GM18520 (cell line): Measurements from ENCODE around the gene PLOD3.

Source experiments
- ATAC-seq: cut with Tn5 transposase; IDR thresholded peaks from one replicate; pipeline ENCODE4 v1.9.1; 2021; ENCODE audit not compliant: unreplicated experiment

PLOD3 gene

DNA sequence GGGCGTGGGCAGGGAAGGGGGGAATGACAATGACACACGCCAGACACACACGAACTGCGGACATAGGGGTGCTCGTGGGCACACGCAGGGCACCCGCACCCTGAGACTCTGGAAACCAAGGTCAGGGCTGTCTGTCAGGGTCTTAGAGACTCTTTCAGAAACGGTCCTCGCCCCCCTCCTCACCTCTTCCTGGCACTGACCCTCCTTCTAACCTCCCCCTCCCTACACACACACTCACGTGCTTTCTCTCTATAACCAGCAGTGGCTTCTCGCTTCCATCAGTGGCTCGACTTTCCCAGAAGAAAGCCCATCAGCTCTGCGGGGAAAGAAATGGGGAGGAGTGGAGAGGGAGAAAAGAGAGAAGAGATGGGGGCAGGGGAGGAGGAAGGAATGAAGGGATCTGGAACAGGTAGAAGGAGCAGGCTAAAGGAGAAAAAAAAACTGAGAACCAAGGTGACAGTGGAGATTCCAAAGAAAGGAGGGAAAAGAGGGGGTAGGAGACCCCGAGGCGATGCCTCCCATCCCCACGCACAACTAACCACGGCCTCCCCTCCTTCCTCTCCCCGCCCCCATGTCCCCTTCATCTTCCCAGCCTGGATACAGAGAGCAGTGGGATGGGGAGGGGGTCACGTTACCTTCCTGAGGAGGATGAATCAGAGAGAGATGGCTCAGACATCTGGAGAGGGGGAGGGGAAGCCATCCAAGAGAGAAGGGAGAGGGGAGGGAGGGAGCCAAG lies 50.3 kb downstream of the PLOD3 start:
- no peak for ATAC-seq

GRCh38 chr7:101166648-101166908 lies 50.8 kb downstream of the PLOD3 start:
- no peak for ATAC-seq

DNA sequence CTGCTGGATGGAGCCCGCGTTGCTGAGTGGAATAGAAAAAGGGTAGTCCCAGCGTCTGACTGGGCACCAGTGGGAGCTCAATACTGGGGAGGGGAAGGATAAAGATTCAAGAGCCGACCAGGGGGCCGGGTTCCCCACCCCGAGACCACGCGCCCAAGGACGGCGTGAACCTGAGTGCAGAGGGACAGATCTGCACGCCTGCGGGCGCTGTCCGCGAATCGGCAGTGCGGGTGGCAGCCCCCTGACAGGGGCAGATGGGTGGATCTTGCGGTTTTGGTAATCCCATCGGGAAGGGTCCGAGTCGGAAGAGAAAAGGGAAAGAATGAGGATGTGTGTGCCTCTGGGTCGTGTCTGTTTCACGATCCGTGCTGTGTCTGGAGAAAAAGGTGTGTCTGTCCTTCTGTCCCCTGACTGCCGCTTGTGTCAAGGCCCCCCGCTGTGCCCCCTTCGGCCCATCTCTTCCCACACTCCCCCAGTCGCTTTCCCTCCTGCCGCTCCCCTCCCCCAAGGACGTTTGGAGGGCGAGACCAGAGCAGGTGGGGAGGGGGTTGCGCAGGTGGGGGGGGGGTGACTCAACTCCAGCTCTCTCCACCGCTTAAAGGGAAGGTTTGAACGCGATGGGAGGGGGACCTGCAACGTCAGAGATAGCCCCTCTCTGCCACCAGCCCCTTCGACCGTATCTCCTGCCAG lies 51.3 kb downstream of the PLOD3 start:
- no peak for ATAC-seq

GRCh38 chr7:101165075-101165957 lies 52.1 kb downstream of the PLOD3 start, which contains the start of gene VGF:
Gene VGF, minus strand, starts transcription at chr7:101165569. Its CDS starts 726 bp downstream, at chr7:101164843.
- peak; percentile 86 for ATAC-seq

DNA sequence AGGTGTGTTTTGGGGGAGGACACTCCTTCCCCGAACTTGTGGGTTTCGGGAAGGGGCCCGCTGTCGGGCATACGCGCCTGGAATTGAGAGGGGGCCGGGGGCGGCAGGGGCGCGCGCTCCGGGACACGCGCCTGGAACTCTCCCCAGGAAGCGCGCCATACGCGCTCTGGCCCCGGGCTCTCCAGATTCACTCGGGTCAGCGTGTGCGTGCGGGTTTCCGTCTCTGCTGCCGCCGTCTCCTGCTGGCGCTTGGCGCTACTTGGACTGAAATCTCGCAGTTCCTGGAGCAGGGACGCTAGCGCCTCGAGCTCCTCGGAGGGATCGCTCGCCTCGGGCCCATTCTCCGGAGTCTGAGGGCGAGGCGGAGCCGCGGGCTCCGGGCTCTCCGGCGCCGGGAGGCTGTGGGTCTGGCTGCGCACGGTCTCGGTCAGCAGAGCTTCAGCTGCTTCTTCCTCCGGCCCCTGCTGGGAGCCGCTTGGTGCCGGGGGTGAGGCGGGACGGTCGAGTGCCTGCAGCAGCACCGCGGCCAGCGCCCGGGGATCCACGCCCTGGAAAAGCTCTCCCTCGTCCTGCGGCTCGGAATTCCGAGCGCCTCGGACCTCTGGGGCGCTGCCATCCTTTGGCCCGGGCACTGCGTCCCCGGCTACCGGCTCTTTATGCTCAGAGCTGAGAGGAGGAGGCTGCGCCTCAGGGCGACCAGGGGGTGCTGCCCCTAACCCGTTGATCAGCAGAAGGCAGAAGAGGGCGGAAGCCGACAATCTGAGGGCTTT lies 53.1 kb downstream of the PLOD3 start:
- no peak for ATAC-seq

DNA sequence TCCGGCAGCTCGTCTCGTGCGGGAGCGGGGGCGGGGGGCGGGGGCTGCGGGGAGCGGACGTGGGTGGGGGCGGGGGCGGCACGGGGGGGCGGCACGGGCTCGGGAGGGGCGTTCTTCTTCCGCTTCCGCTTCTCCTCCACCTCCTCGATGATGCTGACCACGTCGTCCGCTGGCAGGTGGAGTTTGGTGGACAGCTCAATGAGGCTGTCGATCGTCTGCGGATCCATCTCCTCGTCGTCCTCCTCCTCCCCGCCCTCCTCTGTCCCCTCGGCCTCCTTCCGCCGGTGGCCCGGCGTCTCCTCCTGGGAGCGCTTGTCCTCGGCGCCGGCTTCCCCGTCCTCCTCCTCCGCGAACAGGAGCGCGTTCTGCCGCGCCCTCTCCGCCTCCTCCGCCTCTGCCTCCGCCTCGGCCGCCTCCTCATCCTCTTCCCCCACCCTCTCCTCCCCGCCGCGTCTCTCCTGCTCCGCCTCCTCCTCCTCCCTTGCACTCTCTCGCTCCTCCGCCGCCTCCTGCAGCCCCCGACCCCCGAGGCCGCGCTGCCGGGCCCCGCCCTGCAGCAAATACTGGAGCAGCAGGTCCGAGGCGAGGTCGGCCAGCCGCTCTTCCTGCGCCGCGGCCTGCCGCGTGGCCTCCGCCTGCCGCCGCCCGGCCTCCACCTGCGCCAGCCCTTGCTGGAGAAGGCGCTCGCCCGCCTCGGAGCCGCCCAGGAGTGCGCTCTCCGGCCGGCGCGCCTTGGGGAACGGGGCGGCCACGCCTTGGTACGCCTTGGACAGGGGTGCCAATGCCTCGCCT lies 53.9 kb downstream of the PLOD3 start:
- ATAC-seq, result no peak

DNA sequence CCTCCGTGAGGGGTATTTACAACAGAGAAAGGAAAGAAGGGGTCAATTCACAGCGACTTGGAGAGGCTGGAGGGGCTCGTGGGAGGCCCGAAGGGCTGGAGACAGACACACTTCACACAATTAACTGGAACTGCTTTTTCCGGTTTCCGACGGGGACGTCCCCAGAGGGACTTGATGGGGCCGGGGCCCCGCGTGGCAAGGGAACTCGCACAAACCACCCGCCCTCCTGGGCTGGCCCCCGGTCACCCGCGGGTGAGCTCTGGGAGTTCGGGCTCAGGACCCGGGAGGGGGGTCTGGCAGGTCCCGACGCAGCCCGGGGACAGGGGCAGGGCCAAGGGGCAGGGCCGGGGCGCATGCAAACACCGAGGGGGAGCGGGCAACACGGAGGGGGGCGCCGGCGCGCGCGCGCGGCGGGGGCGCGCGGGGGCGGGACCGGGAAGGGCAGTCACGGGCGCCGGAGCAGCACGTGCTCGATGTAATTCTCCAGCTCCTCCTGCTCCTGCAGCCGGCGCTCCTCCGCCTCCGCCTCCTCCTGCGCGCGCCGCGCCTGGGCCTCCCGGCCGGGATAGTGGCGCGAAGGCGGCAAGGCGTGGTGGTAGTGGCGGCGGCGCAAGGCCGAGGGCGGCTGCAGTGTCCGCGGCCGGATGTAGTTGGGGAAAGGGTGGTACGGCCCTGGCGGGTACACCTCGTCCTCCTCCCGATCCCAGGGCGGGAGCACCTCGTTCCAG lies 54.7 kb downstream of the PLOD3 start:
- ATAC-seq, result no peak

DNA sequence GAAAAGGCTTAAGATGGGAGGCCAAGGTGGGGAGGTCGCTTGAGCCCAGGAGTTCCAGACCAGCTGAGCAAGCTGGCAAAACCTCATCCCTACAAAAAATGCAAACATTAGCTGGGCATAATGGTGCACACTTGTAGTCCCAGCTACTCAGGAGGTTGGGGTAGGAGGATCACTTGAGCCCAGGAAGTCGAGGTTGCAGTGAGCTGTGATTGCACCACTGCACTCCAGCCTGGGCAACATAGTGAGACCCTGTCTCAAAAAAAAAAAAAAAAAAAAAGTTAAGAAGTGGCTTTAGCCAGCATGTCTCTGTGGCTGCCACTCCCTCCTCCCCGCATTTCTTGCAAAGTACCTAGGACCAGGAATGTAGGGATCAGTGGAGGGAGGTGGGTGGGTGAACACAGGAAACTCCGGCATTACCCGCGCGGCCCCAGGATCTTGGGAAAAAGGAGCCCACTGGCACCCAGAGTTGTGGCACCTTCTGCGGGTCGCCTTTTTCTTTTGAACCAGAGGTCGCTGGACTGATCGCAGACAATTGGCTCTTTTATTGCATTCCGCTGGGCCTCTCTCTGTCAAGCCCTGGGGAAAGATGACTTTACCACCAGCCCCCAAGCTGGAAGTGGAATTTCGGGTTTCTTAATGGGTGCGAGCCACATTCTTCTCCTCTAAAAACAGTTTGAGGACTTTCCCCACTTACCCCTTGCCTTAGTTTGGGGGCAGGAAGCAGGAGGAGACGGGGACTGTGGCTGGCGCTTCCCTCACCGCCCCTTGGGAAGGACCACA lies 55.5 kb downstream of the PLOD3 start:
- ATAC-seq, result no peak

DNA sequence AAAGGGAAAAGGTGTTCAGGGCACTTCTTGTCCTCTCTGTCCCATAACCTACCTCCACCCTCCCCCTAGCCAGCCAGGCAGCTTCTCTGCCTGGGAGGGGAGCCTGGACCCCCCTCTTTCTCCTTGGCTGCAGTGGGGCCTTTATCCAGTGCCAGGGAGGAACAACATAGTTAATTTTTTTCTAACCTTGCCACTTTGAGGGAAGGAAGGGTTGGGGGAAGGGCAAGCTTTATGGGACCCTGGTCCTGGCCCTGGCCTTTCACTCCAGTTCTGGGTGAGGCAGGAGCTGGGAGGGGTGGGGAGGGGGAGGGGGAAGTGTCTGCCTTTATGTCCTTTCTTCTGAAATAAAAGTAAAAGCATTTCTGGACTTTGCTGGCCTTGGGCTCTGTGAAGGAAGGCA lies 56.5 kb downstream of the PLOD3 start:
- no peak for ATAC-seq

DNA sequence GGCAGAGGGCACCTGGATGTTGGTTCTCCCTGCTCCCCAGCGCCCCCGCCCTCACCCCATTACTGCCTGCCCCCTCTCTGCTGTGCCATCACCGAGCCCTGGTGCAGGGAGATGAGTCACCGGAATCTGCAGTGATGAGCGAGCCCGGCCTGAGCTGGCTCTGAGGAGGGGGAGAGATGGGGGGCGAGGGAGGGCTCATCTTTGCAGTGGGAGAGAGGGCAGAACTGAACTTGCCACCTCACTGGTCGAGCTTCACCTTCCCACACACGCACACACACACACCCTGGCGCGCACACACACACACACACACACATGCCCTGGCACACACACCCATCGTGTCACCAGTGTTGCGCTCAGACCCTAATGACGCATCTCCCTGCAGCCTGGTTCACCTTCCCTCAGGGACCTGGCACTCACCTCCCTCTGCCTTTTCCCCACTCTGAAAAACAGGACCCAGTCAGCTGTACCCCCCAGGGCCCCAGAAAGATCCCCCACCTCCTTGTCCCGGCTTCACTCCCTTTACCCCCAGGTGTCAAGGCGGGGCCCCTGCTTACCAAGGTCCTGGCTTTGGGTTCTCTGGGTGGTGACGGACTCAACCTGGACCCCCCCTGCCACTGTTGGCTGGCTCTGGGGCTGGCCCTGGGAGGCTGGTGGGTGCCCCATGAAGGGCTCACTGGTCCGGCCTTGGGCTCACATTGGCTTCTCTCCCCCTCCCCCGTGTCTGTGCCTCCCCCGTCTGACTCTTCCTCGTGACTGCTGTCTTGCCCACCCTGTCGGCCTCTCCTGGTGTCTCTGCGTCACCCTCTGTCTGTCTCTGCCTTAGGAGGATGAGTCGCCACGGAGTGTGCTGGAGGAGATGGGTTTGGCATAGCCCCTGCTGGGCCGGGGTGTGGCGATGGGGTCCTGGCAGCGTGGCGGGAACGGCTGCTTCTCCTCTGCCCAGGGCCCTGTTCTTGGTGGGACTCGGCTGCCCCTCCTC lies 57.4 kb downstream of the PLOD3 start:
- ATAC-seq, result no peak

- no peak for ATAC-seq
These were observed 60.4 kb downstream of the PLOD3 start for GRCh38 chr7:101156866-101157589.

DNA sequence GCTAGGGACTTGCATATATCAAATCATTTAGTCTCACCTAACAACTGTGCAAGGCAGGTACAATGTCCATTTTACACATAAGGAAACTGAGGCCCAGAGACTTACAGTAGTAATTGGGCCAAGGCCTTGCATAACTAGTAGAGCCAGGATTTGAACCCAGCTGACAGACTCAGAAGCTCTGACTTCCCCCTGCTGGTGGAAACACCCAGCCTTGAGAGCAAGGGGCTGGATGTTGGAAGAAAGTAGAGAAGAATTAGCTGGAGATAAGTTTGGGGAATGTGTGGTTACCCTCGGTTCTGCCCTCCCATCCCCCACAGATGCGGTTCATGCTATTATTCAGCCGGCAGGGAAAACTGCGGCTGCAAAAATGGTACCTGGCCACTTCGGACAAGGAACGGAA lies 61.1 kb downstream of the PLOD3 start:
- ATAC-seq, result no peak
